NT2/D1 (cell line): ENCODE data around the gene SLC4A4.

ENCODE experiments used
- DNase-seq: peaks from one replicate; pipeline ENCODE4 v3.0.0-alpha.2; 2011; ENCODE audit warnings: low read depth, low spot score
- H3K27me3 ChIP-seq: 2 replicates; pipeline ENCODE4 v1.6.0; 2011; ENCODE audit warnings: mild to moderate bottlenecking; ENCODE audit not compliant: insufficient read length, insufficient read depth
- H3K36me3 ChIP-seq: 2 replicates; pipeline ENCODE4 v1.6.1; 2011; ENCODE audit warnings: mild to moderate bottlenecking, low read length, mixed read lengths; ENCODE audit not compliant: insufficient read depth, insufficient read length
- H3K4me1 ChIP-seq: 2 replicates; pipeline ENCODE4 v1.5.1; 2011; ENCODE audit not compliant: insufficient read depth, insufficient read length
- H3K4me3 ChIP-seq: 2 replicates; pipeline ENCODE4 v1.5.1; 2011; ENCODE audit warnings: low read depth; ENCODE audit not compliant: insufficient read length
- H3K9ac ChIP-seq: 2 replicates; pipeline ENCODE4 v1.6.0; 2011; ENCODE audit warnings: low read depth; ENCODE audit not compliant: insufficient read length
- H3K9me3 ChIP-seq: 2 replicates; pipeline ENCODE4 v1.5.1; 2011; ENCODE audit warnings: mild to moderate bottlenecking, low read length; ENCODE audit not compliant: insufficient read depth
- SUZ12 ChIP-seq: IDR thresholded peaks from 2 replicates; pipeline ENCODE4 v1.6.1; 2011; ENCODE audit not compliant: insufficient read length, insufficient read depth; ENCODE audit errors: extremely low read depth
- YY1 ChIP-seq: IDR thresholded peaks from 2 replicates; pipeline ENCODE4 v1.6.1; 2011; ENCODE audit not compliant: insufficient read length, insufficient read depth
- ZNF274 ChIP-seq: IDR thresholded peaks from 2 replicates; pipeline ENCODE4 v1.6.1; 2011; ENCODE audit warnings: mild to moderate bottlenecking, low read depth, low read length

The SLC4A4 gene

GRCh38 chr4:71375494-71375893 lies 36.7 kb downstream of the SLC4A4 start:
- no peaks in the 10 kb centered on the region for H3K36me3 ChIP-seq
- TF ChIP-seq ZNF274: no peak
- H3K27me3 ChIP-seq: no peaks in the 10 kb centered on the region
- H3K4me3 ChIP-seq: no peak overlapping the region
- H3K4me1 ChIP-seq: no peaks in the 10 kb centered on the region
- DNase-seq: no peak
- H3K9ac ChIP-seq: no peak overlapping the region
- no peaks in the 10 kb centered on the region for H3K9me3 ChIP-seq

GRCh38 chr4:71377561-71377960 lies 38.7 kb downstream of the SLC4A4 start:
- Histone ChIP-seq H3K4me3 (no peak overlapping the region), H3K4me1 (no peaks in the 10 kb centered on the region), H3K9ac (no peak overlapping the region), H3K27me3 (no peaks in the 10 kb centered on the region), H3K36me3 (no peaks in the 10 kb centered on the region), H3K9me3 (no peaks in the 10 kb centered on the region)
- DNase-seq: no peak
- TF ChIP-seq YY1: no peak
- no peak for TF ChIP-seq SUZ12
- no peak for TF ChIP-seq ZNF274

GRCh38 chr4:71379126-71379525 lies 40.3 kb downstream of the SLC4A4 start:
- no peak overlapping the region for H3K4me3 ChIP-seq
- TF ChIP-seq YY1 (no peak), SUZ12 (no peak), ZNF274 (no peak)
- no peak for DNase-seq

GRCh38 chr4:71380788-71381187 lies 42.0 kb downstream of the SLC4A4 start:
- H3K4me1 ChIP-seq: no peaks in the 10 kb centered on the region
- no peak for TF ChIP-seq SUZ12
- no peak for TF ChIP-seq YY1
- TF ChIP-seq ZNF274: no peak

More at GRCh38 chr4:71379126-71379525, 40.3 kb downstream of the SLC4A4 start:
- Histone ChIP-seq H3K36me3 (no peaks in the 10 kb centered on the region), H3K27me3 (no peaks in the 10 kb centered on the region), H3K9me3 (no peaks in the 10 kb centered on the region), H3K9ac (no peak overlapping the region), H3K4me1 (no peaks in the 10 kb centered on the region)

GRCh38 chr4:71382125-71382899 lies 43.5 kb downstream of the SLC4A4 start:
- Histone ChIP-seq H3K9me3 (no peaks in the 10 kb centered on the region), H3K4me1 (no peaks in the 10 kb centered on the region), H3K9ac (no peak overlapping the region), H3K36me3 (no peaks in the 10 kb centered on the region), H3K27me3 (no peaks in the 10 kb centered on the region), H3K4me3 (no peak overlapping the region)
- TF ChIP-seq SUZ12 (no peak), YY1 (no peak), ZNF274 (no peak)
- DNase-seq: no peak

More at GRCh38 chr4:71380788-71381187, 42.0 kb downstream of the SLC4A4 start:
- Histone ChIP-seq H3K36me3 (no peaks in the 10 kb centered on the region), H3K9ac (no peak overlapping the region), H3K9me3 (no peaks in the 10 kb centered on the region), H3K27me3 (no peaks in the 10 kb centered on the region), H3K4me3 (no peak overlapping the region)
- DNase-seq: no peak

GRCh38 chr4:71382900-71383560 lies 44.2 kb downstream of the SLC4A4 start:
- TF ChIP-seq ZNF274: no peak
- no peak for TF ChIP-seq YY1
- TF ChIP-seq SUZ12: no peak
- no peak overlapping the region for H3K4me3 ChIP-seq
- H3K4me1 ChIP-seq: no peaks in the 10 kb centered on the region
- no peak overlapping the region for H3K9ac ChIP-seq
- no peak for DNase-seq
- no peaks in the 10 kb centered on the region for H3K36me3 ChIP-seq
- H3K27me3 ChIP-seq: no peaks in the 10 kb centered on the region
- no peaks in the 10 kb centered on the region for H3K9me3 ChIP-seq

- no peak for DNase-seq
- Histone ChIP-seq H3K4me3 (no peak overlapping the region), H3K36me3 (no peaks in the 10 kb centered on the region), H3K4me1 (no peaks in the 10 kb centered on the region), H3K9me3 (no peaks in the 10 kb centered on the region), H3K9ac (no peak overlapping the region), H3K27me3 (no peaks in the 10 kb centered on the region)
- no peak for TF ChIP-seq YY1
- no peak for TF ChIP-seq SUZ12
- TF ChIP-seq ZNF274: no peak
Observed at GRCh38 chr4:71383984-71384383, 45.2 kb downstream of the SLC4A4 start.
